Stimulated activated CD4-positive, alpha-beta T cell treated with anti-CD3 and anti-CD28 coated beads, Interleukin-1b, Interleukin-23, amount 100 ng/mL, for 48 hours (primary cell): ENCODE data around the gene EFNB3.

Source experiments
- DNase-seq: peaks from one replicate; pipeline ENCODE4 v3.0.0-alpha.2; 2020

The EFNB3 gene

GRCh38 chr17:7704601-7705268 is at the start of gene EFNB3:
Gene EFNB3 (plus strand): TSS chr17:7705202. CDS start chr17:7705599, 397 bp downstream.
- DNase-seq = no peak

GRCh38 chr17:7655541-7655840 is 49.5 kb upstream of the EFNB3 start:
- DNase-seq = no peak

- no peak for DNase-seq
Observed at GRCh38 chr17:7656958-7657609, 47.9 kb upstream of the EFNB3 start.

- no peak for DNase-seq
Observed at GRCh38 chr17:7667656-7668406, 37.2 kb upstream of the EFNB3 start.

- DNase-seq = no peak
Observed at GRCh38 chr17:7668482-7668881, 36.5 kb upstream of the EFNB3 start.

GRCh38 chr17:7673239-7673638 is 31.8 kb upstream of the EFNB3 start:
- peak; percentile 52 for DNase-seq

- DNase-seq = no peak
Observed at GRCh38 chr17:7674934-7675333, 30.1 kb upstream of the EFNB3 start.

- DNase-seq = no peak
Observed at GRCh38 chr17:7676533-7676932, 28.5 kb upstream of the EFNB3 start.

GRCh38 chr17:7677388-7678067 is 27.5 kb upstream of the EFNB3 start:
- DNase-seq = no peak

- DNase-seq = no peak
Observed at GRCh38 chr17:7684851-7685532, 20.0 kb upstream of the EFNB3 start.

GRCh38 chr17:7685533-7686221 is 19.3 kb upstream of the EFNB3 start:
- DNase-seq = peak; percentile 92

GRCh38 chr17:7686222-7687071 is 18.6 kb upstream of the EFNB3 start:
- peak; percentile 81 for DNase-seq

GRCh38 chr17:7687072-7687907 is 17.7 kb upstream of the EFNB3 start, which contains the start of gene TP53:
Gene TP53 (minus strand): TSS chr17:7687490. CDS start chr17:7676594, 10,896 bp downstream.
- DNase-seq = peak; percentile 91

GRCh38 chr17:7687908-7688807 is 16.8 kb upstream of the EFNB3 start, which contains the start of gene WRAP53:
Gene WRAP53 (plus strand): TSS chr17:7688477. CDS start chr17:7688649, 172 bp downstream.
- DNase-seq = peak; percentile 97

- no peak for DNase-seq
Observed at GRCh38 chr17:7688808-7689316, 16.1 kb upstream of the EFNB3 start.

GRCh38 chr17:7695586-7695985 is 9.4 kb upstream of the EFNB3 start:
- no peak for DNase-seq

GRCh38 chr17:7697828-7698588 is 7.0 kb upstream of the EFNB3 start:
- no peak for DNase-seq

GRCh38 chr17:7700510-7700909 is 4.5 kb upstream of the EFNB3 start:
- no peak for DNase-seq
